Activated T-cell treated with anti-CD3 and anti-CD28 coated beads for 48 hours (primary cell): ENCODE data around the gene GJA4.
"Not testable (repeated sequence)": the region's sequence is repeated elsewhere in the genome, so short reads cannot be mapped to it uniquely, and the experiment has no call there.

Experiments
- DNase-seq: peaks from one replicate; pipeline ENCODE4 v3.0.0-alpha.2; 2020; ENCODE audit warnings: low read depth

The GJA4 gene

GRCh38 chr1:34792424-34792823 lies 375 bp upstream of the GJA4 start:
- no peak for DNase-seq

DNA sequence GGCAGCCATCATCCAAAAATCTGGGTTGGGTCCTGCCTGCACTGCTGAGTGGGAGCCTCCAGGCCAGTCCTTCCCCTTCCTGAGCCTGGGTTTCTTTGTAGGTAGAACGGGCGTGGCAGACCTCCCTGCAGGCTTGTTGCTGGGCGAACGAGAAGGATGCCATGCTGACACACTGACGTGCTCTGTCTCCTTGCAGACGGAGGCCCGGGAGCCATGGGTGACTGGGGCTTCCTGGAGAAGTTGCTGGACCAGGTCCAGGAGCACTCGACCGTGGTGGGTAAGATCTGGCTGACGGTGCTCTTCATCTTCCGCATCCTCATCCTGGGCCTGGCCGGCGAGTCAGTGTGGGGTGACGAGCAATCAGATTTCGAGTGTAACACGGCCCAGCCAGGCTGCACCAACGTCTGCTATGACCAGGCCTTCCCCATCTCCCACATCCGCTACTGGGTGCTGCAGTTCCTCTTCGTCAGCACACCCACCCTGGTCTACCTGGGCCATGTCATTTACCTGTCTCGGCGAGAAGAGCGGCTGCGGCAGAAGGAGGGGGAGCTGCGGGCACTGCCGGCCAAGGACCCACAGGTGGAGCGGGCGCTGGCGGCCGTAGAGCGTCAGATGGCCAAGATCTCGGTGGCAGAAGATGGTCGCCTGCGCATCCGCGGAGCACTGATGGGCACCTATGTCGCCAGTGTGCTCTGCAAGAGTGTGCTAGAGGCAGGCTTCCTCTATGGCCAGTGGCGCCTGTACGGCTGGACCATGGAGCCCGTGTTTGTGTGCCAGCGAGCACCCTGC lies 1.4 kb downstream of the GJA4 start:
- DNase-seq, result no peak

- no peak for DNase-seq
Measured at GRCh38 chr1:34794790-34795180, 2.0 kb downstream of the GJA4 start.

GRCh38 chr1:34795916-34796315 lies 3.1 kb downstream of the GJA4 start:
- no peak for DNase-seq

GRCh38 chr1:34796990-34797389 lies 4.2 kb downstream of the GJA4 start:
- DNase-seq, result no peak

DNA sequence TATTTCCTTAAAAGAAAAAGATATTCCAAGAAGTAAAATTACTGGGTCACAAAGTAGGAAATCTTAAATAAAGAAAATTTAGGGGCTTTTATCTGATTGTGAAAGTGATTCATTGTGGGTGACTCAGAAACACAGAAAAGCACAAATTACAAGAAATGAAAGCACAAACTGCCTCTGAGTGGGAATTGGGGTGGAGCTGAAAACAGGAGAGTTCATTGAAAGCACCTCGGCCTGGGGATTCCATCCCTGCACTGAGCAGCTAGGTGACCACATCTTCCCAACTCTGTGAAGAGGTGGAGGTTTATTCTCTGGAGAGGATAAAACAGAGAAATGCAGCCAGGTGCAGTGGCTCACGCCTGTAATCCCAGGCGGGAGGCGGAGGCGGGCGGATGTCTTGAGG lies 7.4 kb downstream of the GJA4 start:
- DNase-seq, result no peak

DNA sequence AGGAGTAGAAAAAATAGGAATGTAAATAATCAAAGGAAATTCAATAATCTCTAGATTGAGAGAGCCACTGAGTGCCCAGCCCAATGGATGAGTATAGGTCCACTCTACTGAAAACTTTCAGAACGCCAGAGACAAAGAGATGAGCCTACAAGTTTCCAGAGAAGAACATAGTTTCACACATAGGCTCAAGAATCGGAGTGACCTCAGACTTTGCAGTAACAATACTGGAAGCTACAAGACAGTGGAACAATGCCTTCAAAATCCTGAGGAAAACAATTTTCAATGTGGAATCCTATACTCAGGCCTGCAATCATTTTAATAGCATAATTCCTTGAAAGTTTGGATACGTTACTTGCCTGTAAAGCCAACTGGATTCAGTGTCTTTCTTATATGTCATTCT lies 11.0 kb downstream of the GJA4 start:
- DNase-seq, result no peak

GRCh38 chr1:34806396-34806795 lies 13.6 kb downstream of the GJA4 start:
- DNase-seq, result no peak

DNA sequence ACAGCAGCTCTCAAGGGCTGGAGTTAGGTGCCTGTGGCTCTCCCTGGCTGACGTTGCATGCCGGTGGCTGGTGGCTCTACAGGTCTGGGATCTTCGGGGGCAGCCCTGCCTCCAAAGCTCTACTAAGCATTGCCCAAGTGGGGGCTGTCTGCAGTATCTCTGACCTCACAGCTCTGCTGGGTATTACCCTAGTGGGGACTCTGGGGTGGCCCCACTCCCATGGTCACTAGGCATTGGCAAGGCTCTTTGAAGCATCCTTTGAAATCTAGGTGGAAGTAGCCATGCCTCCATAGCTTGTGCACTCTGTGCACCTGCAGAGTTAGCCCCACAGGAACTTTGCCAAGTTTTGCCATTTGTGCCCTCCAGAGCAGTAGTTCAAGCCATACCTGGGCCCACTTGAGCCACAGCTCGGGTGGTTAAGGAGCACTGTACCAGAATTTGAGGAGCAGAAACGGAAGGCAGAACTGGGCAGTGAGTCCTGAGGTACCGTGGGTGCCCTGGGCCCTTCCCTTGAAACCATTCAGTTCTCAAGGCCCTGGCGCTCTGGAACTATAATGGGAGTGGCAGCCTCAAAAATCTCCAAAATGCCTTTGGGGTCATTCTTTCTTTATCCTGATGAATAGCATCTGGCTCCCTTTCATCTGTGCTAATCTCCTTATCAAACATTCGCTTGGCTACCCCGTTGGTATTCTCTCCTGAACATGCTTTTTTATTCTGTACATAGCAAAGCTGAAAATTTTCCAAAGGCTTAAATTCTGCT lies 15.4 kb downstream of the GJA4 start:
- no peak for DNase-seq

- DNase-seq, result not testable (repeated sequence)
Measured at GRCh38 chr1:34810781-34811180, 18.0 kb downstream of the GJA4 start.

DNA sequence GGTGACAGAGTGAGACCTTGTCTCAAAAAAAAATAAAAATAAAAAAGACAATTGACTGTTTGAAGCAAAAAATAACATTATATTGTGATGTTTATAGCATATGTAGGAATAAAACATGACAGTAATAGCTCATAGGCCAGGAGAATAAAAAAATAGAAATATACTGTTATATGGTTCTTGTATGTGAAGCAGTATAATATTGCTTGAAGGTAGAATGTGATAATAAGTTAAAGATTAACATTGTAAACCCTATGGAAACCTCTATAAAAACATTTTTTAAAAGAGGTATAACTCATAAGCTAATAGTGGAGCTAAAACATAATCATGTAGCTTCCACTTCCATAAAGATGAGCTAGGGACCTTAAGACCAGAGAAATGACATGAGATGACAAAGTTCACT lies 23.5 kb downstream of the GJA4 start:
- DNase-seq, result no peak

DNA sequence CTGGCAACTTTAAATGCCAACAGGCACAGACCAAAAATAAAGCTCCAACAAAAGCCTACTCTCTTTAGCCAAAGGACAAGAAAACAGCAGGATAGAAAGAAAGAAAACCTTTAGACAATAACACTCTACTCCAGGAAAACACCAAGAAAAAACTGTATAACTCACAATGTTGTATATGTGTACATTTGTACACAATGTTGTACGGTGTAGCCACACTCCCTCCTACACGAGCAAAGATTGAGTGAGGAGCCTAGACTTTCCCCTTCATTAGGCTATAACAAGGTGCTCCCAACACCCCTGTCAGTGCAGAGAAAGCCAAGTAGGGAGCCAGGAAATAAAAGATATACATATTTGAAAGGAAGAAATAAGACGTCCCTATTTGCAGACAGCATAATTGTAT lies 24.0 kb downstream of the GJA4 start:
- no peak for DNase-seq

- DNase-seq, result not testable (repeated sequence)
Measured at GRCh38 chr1:34818862-34819261, 26.1 kb downstream of the GJA4 start.

DNA sequence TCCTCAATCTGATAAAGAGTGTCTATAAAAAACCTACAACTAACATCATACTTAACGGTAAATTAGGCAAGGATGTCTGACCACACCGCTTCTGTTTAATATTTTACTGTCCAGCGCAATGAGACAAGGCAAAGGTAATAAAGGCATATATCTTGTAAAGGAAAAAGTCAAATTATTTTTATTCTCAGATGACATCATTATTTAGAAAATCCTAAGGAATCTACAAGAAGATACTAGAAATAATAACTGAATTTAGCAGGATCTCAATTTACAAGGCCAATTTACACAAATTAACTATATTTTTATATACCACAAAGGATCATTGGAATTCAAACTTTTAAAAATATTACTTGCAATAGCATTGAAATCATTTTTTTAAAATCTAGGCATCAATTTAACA lies 29.4 kb downstream of the GJA4 start:
- DNase-seq, result no peak

- no peak for DNase-seq
Measured at GRCh38 chr1:34824817-34825454, 32.1 kb downstream of the GJA4 start.

DNA sequence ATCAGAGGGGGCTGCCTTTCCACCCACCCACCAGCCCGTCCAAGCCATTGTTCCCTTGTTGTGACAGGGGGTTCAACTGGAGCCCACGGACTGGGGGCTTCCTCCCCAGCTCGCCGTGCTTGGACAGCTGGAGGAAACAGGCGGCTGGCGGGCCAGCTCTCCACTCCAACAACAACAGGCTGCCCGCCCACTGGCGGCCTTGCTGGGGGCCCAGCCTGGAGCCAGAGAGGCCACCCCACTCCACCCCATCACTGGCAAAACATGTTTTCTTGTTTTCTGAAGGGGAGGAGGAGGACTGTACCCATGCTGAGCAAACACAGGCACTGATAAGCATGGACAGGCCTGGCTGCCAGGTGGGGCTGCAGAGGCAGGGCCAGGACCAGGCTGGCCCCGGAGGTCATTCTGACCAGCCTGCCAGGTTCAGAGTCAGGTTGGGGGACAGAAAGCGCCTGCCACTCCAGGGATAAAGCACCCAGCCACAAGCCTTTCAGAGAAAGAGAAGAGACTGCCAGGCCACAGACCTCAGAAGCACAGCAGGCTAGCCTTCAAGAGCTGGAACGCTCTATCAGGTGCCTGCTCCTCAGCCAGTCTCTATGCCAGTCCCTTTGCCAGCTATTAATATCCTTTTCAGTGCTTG lies 32.8 kb downstream of the GJA4 start:
- no peak for DNase-seq

DNA sequence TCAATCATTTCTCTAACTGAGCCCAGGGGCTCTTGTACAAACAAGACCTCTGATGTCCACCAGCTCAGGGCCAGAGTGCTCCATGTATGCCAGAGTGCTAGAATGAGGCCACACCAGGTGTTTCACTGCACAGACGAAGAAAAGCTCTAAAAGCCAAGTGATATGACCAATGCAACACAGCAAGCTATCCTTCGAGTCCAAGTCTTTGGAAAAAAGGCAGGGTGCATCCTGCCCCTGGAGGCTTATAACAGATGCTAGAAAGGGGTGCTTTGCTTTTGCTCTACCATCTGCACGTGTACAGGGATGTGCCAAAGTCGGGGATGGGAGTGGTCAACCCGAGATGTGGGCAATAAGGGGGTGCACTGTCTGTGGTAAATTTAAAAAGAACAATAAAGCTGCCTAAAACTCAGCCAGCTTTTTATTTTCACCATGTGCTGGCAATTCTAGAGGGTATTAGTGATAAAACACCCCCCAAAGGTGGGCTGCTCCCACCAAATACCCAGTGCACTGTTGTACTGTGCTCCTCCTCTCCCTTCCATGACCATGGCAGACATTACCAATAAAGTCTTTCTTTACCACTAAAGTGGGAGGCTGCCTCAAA lies 34.6 kb downstream of the GJA4 start:
- no peak for DNase-seq

DNA sequence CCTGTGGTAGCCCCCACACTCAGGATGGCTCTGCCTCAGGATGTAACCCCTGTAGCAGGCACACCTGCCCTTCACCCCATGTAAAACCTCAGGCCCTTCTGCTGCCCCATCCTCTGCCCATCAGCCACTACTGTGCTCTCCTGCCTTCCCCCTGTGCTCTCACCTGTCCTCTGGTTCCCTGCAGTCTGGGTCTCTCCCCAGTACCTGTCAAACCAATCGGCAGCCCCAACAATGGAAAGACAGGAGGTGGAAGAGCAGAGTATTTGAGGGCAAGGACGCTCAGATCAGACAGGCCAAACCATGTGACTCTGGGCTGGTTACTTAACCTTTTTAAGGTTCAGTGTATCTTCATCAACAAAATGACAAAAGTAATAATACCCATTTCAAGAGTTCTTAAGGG lies 35.8 kb downstream of the GJA4 start:
- no peak for DNase-seq

DNA sequence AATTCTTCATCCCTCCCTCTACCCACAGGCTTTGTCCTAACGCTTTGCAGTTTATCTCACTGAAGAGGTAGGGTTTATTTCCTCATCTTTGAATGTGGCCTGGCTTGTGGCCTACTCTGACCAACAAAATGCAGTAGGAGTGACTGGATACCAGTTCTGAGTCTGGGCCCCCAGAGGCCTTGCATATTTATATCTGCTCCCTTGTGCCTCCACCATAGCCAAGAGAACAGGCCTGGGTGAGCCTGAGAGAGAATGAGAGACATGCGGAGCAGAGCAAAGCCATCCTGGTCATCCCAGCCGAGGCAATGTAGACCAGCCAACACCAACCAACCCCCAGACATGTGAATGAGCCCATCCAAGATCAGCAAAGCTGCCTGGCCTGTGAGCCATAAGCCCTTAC lies 36.5 kb downstream of the GJA4 start:
- DNase-seq, result no peak

GRCh38 chr1:34831721-34832246 lies 39.0 kb downstream of the GJA4 start:
- DNase-seq, result no peak

GRCh38 chr1:34833711-34834110 lies 40.9 kb downstream of the GJA4 start:
- no peak for DNase-seq
